ENCODE data around the gene GJA3. TPM values are rescaled to one million over a fixed set of nuclear protein-coding genes. Genes with fewer than 3 reads are reported as not detected.
"Not testable (repeated sequence)": the region's sequence is repeated elsewhere in the genome, so short reads cannot be mapped to it uniquely, and the experiment has no call there.

GJA3 gene
- total RNA-seq, 1 donor from 2014 or later, result not detected

DNA sequence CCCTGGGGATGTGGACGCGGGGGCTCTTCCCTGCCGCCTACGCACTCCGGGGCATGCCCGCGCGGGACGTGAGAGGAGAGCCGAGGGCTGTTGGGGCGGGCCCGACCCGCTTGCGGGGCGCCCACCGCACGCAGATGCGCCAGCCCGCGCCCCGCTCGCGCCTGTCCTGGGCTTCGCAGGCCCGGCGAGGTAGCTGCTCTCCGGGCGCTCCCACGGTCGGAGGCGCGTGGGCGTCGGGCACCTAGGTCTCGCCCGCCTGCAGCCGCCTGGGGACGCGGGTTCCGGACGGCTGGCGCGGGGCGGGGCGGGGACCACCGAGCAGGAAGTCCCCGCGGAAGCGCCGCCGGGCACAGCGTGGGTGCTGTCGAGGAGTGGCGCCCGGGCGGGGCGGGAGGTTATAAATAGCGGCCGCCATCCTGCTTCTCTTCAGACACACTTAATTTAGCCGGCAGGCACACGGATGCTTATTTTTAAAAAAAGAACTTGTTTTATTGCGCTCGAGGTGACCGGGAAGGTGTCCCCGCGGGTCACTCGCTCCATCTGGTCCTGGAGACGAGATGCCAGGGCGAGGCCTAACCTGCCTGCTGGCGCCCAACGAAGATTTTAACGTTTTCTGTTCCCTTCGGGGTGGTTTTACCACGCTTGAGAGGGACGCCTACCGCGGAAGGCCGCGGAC, 561 bp upstream of the GJA3 start:
- Mint-ChIP-seq H3K4me1 (ENCODE audit: unreplicated experiment) (no peaks in the 10 kb centered on the region), H3K9me3 (ENCODE audit: unreplicated experiment) (no peaks in the 10 kb centered on the region)
- no peak for TF ChIP-seq CTCF (IDR thresholded peaks at IDR 0.05; ENCODE audit: unreplicated experiment)

DNA sequence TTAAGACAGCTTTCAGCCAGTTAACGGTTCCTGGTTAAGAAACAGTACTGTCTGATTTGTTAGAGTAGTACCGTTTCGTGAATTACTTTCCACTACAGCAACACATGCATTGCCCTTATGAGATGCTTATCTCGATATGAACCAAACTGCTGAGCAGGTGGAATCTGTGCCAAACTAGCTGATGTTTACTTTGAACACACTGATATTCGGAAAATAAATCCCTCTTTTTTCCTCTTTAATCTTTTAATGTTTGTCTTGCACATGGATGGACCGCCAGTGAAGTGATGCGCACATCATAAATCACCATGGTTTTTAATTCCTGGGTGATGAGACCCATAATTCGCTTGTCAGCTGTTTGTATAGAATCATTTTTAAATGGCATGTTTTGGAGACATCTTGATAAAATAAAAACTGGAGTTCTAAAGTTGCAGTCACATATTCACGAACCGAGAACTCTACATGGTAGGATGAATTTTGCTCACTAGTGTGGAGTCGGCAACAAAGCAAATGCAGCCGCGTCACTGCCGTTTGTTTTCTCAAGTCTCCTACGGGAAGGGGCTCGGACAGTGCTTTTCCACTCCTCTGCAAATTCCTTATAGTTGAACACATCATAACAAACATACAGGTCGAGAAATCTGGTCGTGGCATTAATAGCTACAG, 1.1 kb downstream of the GJA3 start:
- no peak overlapping the region for H3K27ac Mint-ChIP-seq (ENCODE audit: unreplicated experiment)
- TF ChIP-seq CTCF (IDR thresholded peaks at IDR 0.05; ENCODE audit: unreplicated experiment), result no peak
- H3K4me1 Mint-ChIP-seq (ENCODE audit: unreplicated experiment), result no peaks in the 10 kb centered on the region
- no peaks in the 10 kb centered on the region for H3K36me3 Mint-ChIP-seq (ENCODE audit: low read depth, unreplicated experiment)
- no peaks in the 10 kb centered on the region for H3K9me3 Mint-ChIP-seq (ENCODE audit: unreplicated experiment)
- H3K4me3 Mint-ChIP-seq (ENCODE audit: unreplicated experiment), result no peak overlapping the region
- peaks cover 10% of the 10 kb centered on the region for H3K27me3 Mint-ChIP-seq (ENCODE audit: unreplicated experiment)
- DNase-seq (ENCODE audit: low spot score), result no peak

More for the DNA sequence above, 561 bp upstream of the GJA3 start:
- H3K27ac Mint-ChIP-seq (ENCODE audit: unreplicated experiment), result no peak overlapping the region
- H3K36me3 Mint-ChIP-seq (ENCODE audit: low read depth, unreplicated experiment), result no peaks in the 10 kb centered on the region
- no peak overlapping the region for H3K4me3 Mint-ChIP-seq (ENCODE audit: unreplicated experiment)
- no peak for DNase-seq (ENCODE audit: low spot score)
- peaks cover 14% of the 10 kb centered on the region for H3K27me3 Mint-ChIP-seq (ENCODE audit: unreplicated experiment)

DNA sequence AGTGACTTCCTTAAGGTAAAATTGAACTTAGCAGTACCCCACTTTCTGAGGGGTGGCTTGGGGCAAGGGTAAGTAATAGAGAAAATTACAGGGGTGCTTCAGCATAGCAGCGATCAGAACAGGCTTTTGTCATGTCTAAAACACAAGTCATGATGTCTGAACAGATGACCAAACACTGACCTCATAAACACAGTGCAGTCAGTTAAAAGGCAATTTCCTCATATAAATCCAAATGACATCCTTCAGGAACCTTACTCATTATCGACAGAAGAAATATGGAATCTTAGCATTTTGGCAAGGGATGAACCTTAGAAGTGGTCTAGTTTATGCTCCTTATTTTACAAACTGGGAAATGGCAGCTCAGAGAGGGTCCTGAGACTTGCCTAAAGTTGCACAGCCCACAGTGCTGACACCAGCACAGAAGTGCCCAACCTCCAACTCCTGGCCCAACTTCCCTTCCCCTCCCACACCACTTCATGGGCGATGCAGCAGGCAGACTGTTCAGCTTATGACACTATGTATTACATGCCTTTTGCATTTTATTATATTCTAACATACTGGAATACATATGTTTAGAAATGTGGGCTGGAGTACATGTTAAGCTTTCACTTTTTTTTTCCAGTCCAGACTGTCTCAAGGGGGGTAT, 3.6 kb downstream of the GJA3 start:
- Mint-ChIP-seq H3K4me1 (ENCODE audit: unreplicated experiment) (no peaks in the 10 kb centered on the region), H3K4me3 (ENCODE audit: unreplicated experiment) (no peak overlapping the region), H3K9me3 (ENCODE audit: unreplicated experiment) (no peaks in the 10 kb centered on the region), H3K27ac (ENCODE audit: unreplicated experiment) (no peak overlapping the region), H3K36me3 (ENCODE audit: low read depth, unreplicated experiment) (no peaks in the 10 kb centered on the region), H3K27me3 (ENCODE audit: unreplicated experiment) (peaks cover 8% of the 10 kb centered on the region)
- DNase-seq (ENCODE audit: low spot score), result no peak
- TF ChIP-seq CTCF (IDR thresholded peaks at IDR 0.05; ENCODE audit: unreplicated experiment), result no peak

DNA sequence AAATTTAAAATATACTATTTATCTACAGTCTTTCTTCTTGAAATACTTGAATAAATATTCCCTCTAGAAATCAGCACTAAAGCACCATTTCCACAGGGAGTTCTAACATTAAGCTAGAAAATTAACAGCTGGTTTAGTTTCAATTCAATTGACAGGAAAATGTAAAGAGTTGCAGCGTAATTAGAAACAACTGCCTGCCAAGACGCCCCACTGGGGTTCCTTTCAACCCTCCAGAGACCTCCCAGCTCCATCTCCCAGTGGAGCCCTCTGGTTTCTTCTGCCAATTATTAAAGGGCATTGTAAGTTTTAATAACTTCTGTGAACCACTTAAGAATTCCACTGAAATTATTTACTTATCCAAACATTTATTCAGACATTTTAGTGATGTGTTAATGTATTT, 4.2 kb downstream of the GJA3 start:
- H3K27ac Mint-ChIP-seq (ENCODE audit: unreplicated experiment), result no peak overlapping the region
- H3K27me3 Mint-ChIP-seq (ENCODE audit: unreplicated experiment), result peaks cover 8% of the 10 kb centered on the region
- H3K4me1 Mint-ChIP-seq (ENCODE audit: unreplicated experiment), result no peaks in the 10 kb centered on the region
- H3K36me3 Mint-ChIP-seq (ENCODE audit: low read depth, unreplicated experiment), result no peaks in the 10 kb centered on the region
- DNase-seq (ENCODE audit: low spot score), result no peak
- no peaks in the 10 kb centered on the region for H3K9me3 Mint-ChIP-seq (ENCODE audit: unreplicated experiment)
- H3K4me3 Mint-ChIP-seq (ENCODE audit: unreplicated experiment), result no peak overlapping the region
- TF ChIP-seq CTCF (IDR thresholded peaks at IDR 0.05; ENCODE audit: unreplicated experiment), result no peak

GRCh38 chr13:20153290-20153689, 7.6 kb downstream of the GJA3 start:
- not testable (repeated sequence) for H3K4me3 Mint-ChIP-seq (ENCODE audit: unreplicated experiment); H3K9me3 Mint-ChIP-seq (ENCODE audit: unreplicated experiment); H3K27ac Mint-ChIP-seq (ENCODE audit: unreplicated experiment); DNase-seq (ENCODE audit: low spot score); H3K36me3 Mint-ChIP-seq (ENCODE audit: low read depth, unreplicated experiment); H3K4me1 Mint-ChIP-seq (ENCODE audit: unreplicated experiment)
- peaks cover 15% of the 10 kb centered on the region for H3K27me3 Mint-ChIP-seq (ENCODE audit: unreplicated experiment)
